ENCODE data around the gene ARAF. TPM values are rescaled to one million over a fixed set of nuclear protein-coding genes. Genes with fewer than 3 reads are reported as not detected.
A peak's percentile ranks its signal among the peaks of the same experiment; 100 is the strongest.

ARAF gene
- total and polyA plus RNA-seq, 2 of the 4 experiments (the other 2 are of a cell fraction) = 9.1 to 52.2 TPM

GRCh38 chrX:47586043-47586787, 25.2 kb downstream of the ARAF start:
- dilution Hi-C loops (cut with HindIII; ENCODE audit: low sequenced_read_pairs, unreplicated experiment) = no loop called here
- no peak overlapping the region for H3K4me3 ChIP-seq (ENCODE audit: insufficient read depth, low read depth, low read length)
- no peak overlapping the region; the same call in 1 of the 2 replicates for H3K9ac ChIP-seq (ENCODE audit: low read depth, low read length)
- H3K27me3 ChIP-seq (ENCODE audit: control insufficient read depth, insufficient read depth, low read length) = no peaks in the 10 kb centered on the region
- DNase-seq = no peak
- CTCF ChIA-PET = no interaction called here
- no peak overlapping the region for H4K8ac ChIP-seq (ENCODE audit: low read depth in 2 of 2, low read length in 2 of 2)
- no peak for ATAC-seq (ENCODE audit: low read depth)
- peak overlapping the region; percentile 6; the same call in 1 of the 2 replicates for H3K4me2 ChIP-seq (ENCODE audit: low read depth, low read length)
- H3K27ac ChIP-seq (ENCODE audit: insufficient read depth, low read length) = no peak overlapping the region
- H4K20me1 ChIP-seq (ENCODE audit: insufficient read depth, low read length) = peaks cover 30% of the 10 kb centered on the region
- no peak overlapping the region for H3K23ac ChIP-seq (ENCODE audit: low read depth, low read length)
- no peak overlapping the region for H3K4ac ChIP-seq (ENCODE audit: low read depth, low read length)
- H4K91ac ChIP-seq (ENCODE audit: insufficient read depth, low read depth, low read length) = no peak overlapping the region
- H2BK120ac ChIP-seq (ENCODE audit: low read depth, low read length) = no peak overlapping the region
- H2BK15ac ChIP-seq (ENCODE audit: low read depth, low read length) = no peak overlapping the region
- in situ Hi-C loops (cut with MboI; ENCODE audit: low sequenced_read_pairs) = no loop called here
- H2AFZ ChIP-seq (replicated peaks; ENCODE audit: low read length, poor library complexity) = no peak overlapping the region
- peaks cover 3 to 30% of the 10 kb centered on the region in 2 experiments; a peak in 2 of 4 replicates for H3K79me1 ChIP-seq (ENCODE audit: low read depth in 1 of 2, low read length in 2 of 2)
- H2BK5ac ChIP-seq (ENCODE audit: low read depth, low read length, poor library complexity, severe bottlenecking) = no peak overlapping the region
- WGBS, 2 experiments (ENCODE audit: extremely low coverage in 2 of 2, insufficient read length in 1 of 2) = 57% methylated on average over 1 of the region's 11 CpGs; no CpG with 5 or more reads in 1 of the 2 experiments
- no peak overlapping the region for H2AK9ac ChIP-seq (replicated peaks; ENCODE audit: low read depth, low read length, poor library complexity)
- POLR2A ChIA-PET (ENCODE audit: unreplicated experiment) = no interaction called here
- H3K18ac ChIP-seq (ENCODE audit: low read depth, low read length) = no peak overlapping the region
- no peak overlapping the region for H3K14ac ChIP-seq (replicated peaks; ENCODE audit: low read depth, low read length)
- no peak overlapping the region for H4K5ac ChIP-seq (ENCODE audit: low read depth, low read length)
- no peaks in the 10 kb centered on the region for H3K9me1 ChIP-seq (ENCODE audit: insufficient read depth, low read length)
- no peak overlapping the region for H2AK5ac ChIP-seq (ENCODE audit: low read depth, low read length)
- no peak overlapping the region for H2BK20ac ChIP-seq (ENCODE audit: low read depth, low read length)
- peaks cover 8% of the 10 kb centered on the region for H3K4me1 ChIP-seq (ENCODE audit: control insufficient read depth, insufficient read depth, low read length)
- no TSS peak for BruUV-seq (replicated peaks)
- intact Hi-C loops (cut with micrococcal nuclease) = loop anchor here (5.0 kb wide), 1 partner anchor 56 kb away; no protein-coding TSS in a partner anchor
- no peaks in the 10 kb centered on the region for H3K9me3 ChIP-seq (ENCODE audit: control insufficient read depth, insufficient read depth, low read length)
- peaks cover 23% of the 10 kb centered on the region for H3K36me3 ChIP-seq (ENCODE audit: control insufficient read depth, insufficient read depth, low read length)
- TF ChIP-seq SMC3 (IDR thresholded peaks at IDR 0.05; ENCODE audit: low read depth, low read length) (no peak), BHLHE40 (IDR thresholded peaks at IDR 0.05; ENCODE audit: low read depth, low read length) (no peak), FOS (IDR thresholded peaks at IDR 0.05; ENCODE audit: low read depth, low read length) (no peak), RAD21 (IDR thresholded peaks at IDR 0.05; ENCODE audit: low read length) (no peak), CHD1 (IDR thresholded peaks at IDR 0.05; ENCODE audit: low read depth, low read length) (no peak), CEBPB (IDR thresholded peaks at IDR 0.05; ENCODE audit: low read depth, low read length) (no peak), CTCF (conservative IDR thresholded peaks at IDR 0.05; ENCODE audit: low read depth, low read length) (no peak), MAFK (IDR thresholded peaks at IDR 0.05; ENCODE audit: low read depth, low read length) (no peak), POLR2A (IDR thresholded peaks at IDR 0.05; ENCODE audit: low read depth, low read length) (no peak), RCOR1 (IDR thresholded peaks at IDR 0.05; ENCODE audit: insufficient replicate concordance, low read length) (no peak), USF2 (IDR thresholded peaks at IDR 0.05; ENCODE audit: low read depth, low read length) (no peak), MXI1 (IDR thresholded peaks at IDR 0.05; ENCODE audit: borderline replicate concordance, low read depth, low read length) (no peak), ELK1 (IDR thresholded peaks at IDR 0.05; ENCODE audit: borderline replicate concordance, low read depth, low read length) (no peak)
- H3K56ac ChIP-seq (ENCODE audit: extremely low read depth, insufficient read depth, low read length) = no peak overlapping the region
